B cell (primary cell): ENCODE measurements around the gene TAGLN3.

Experiments used
- CTCF ChIP-seq: fragments of 200-600 bp; IDR thresholded peaks from one replicate; pipeline ENCODE4 v1.8.0; 2022; ENCODE audit warnings: antibody characterized with exemption, mild to moderate bottlenecking
- EZH2 ChIP-seq: IDR thresholded peaks from 2 replicates; pipeline ENCODE4 v1.6.1; 2012; ENCODE audit warnings: borderline replicate concordance, low read depth, mild to moderate bottlenecking, moderate library complexity, low read length; ENCODE audit not compliant: insufficient read depth, poor library complexity, severe bottlenecking

GRCh38 chr3:112013058-112013783 is 14.5 kb downstream of the TAGLN3 start:
- TF ChIP-seq CTCF (peak; percentile 81), EZH2 (no peak)
